Peyer's patch (tissue), 4 donors: Measurements from ENCODE around the gene TRIM41. TPM values are rescaled to one million over a fixed set of nuclear protein-coding genes. Genes with fewer than 3 reads are reported as not detected.

Experiments
- DNase-seq, 3 donors: peaks; one replicate each; pipeline ENCODE4 v3.0.0-alpha.2; 2017 to 2019
- H3K27ac ChIP-seq, 4 donors: fragments of 200-600 bp; sonication (generic); one replicate each; pipeline ENCODE4 v1.5.1; 2016 to 2019
- H3K27me3 ChIP-seq, 2 donors: fragments of 200-600 bp; sonication (generic); one replicate each; pipeline ENCODE4 v1.5.1; 2019
- H3K36me3 ChIP-seq, 3 donors: fragments of 200-600 bp; sonication (generic); one replicate each; pipeline ENCODE4 v1.5.1; 2016 to 2019
- H3K4me1 ChIP-seq, 4 donors: fragments of 200-600 bp; sonication (generic); one replicate each; pipeline ENCODE4 v1.5.1; 2016 to 2019
- H3K4me3 ChIP-seq, 4 donors: fragments of 200-600 bp; sonication (generic); 1 replicate in 3 of 4; 2 replicates in 1 of 4; pipeline ENCODE4 v1.5.1; 2016 to 2019; ENCODE audit warnings: mild to moderate bottlenecking in 1 of 4
- H3K9me3 ChIP-seq, 4 donors: fragments of 200-600 bp; sonication (generic); one replicate each; pipeline ENCODE4 v1.5.1; 2016 to 2019; ENCODE audit warnings: mild to moderate bottlenecking in 1 of 4
- CTCF ChIP-seq, 6 experiments: fragments of 450-650 bp in 4 of 6; fragments of 200-600 bp in 2 of 6; sonication (generic) in 1 of 6; IDR thresholded peaks; one replicate each; pipeline ENCODE4 v1.5.1; 2017 to 2019; ENCODE audit warnings: antibody characterized with exemption in 6 of 6, mild to moderate bottlenecking in 3 of 6, moderate library complexity in 1 of 6
- POLR2A ChIP-seq, 2 donors: fragments of 450-650 bp; IDR thresholded peaks; one replicate each; pipeline ENCODE4 v1.5.1; 2017; ENCODE audit warnings: antibody characterized with exemption in 2 of 2, mild to moderate bottlenecking in 2 of 2, moderate library complexity in 2 of 2
- total RNA-seq, 4 donors: library from RNA; depleted of rRNA; stranded (reverse); fragments of >200 nt; gene quantifications; one replicate each; pipeline ENCODE4 v1.1.0, GENCODE V29; 2016

TRIM41 gene
- total RNA-seq, 4 donors from 2014 or later = 13.7 to 31.4 (median 21.8) TPM

GRCh38 chr5:181235323-181235688 is 12.2 kb downstream of the TRIM41 start:
- H3K4me3 ChIP-seq = no peak overlapping the region
- H3K27ac ChIP-seq = no peak overlapping the region
- DNase-seq = no peak
- peaks cover 0 to 94% (median 9%) of the 10 kb centered on the region in 3 donors for H3K36me3 ChIP-seq
- H3K4me1 ChIP-seq = peaks cover 0 to 6% (median 0%) of the 10 kb centered on the region in 4 donors
- H3K27me3 ChIP-seq = no peaks in the 10 kb centered on the region
- TF ChIP-seq POLR2A (IDR thresholded peaks at IDR 0.05) (no peak), CTCF (IDR thresholded peaks at IDR 0.05) (no peak)
- H3K9me3 ChIP-seq = no peaks in the 10 kb centered on the region

GRCh38 chr5:181235689-181236366 is 12.7 kb downstream of the TRIM41 start:
- H3K27ac ChIP-seq = no peak overlapping the region

GRCh38 chr5:181236471-181236870 is 13.4 kb downstream of the TRIM41 start:
- Histone ChIP-seq H3K27me3 (no peaks in the 10 kb centered on the region), H3K27ac (no peak overlapping the region), H3K4me3 (no peak overlapping the region), H3K36me3 (peaks cover 0 to 95% (median 9%) of the 10 kb centered on the region in 3 donors), H3K4me1 (peaks cover 0 to 12% (median under 1%) of the 10 kb centered on the region in 4 donors), H3K9me3 (no peaks in the 10 kb centered on the region)
- DNase-seq = no peak
- TF ChIP-seq CTCF (IDR thresholded peaks at IDR 0.05) = no peak
- no peak for TF ChIP-seq POLR2A (IDR thresholded peaks at IDR 0.05)

More at GRCh38 chr5:181235689-181236366, 12.7 kb downstream of the TRIM41 start:
- Histone ChIP-seq H3K4me3 (no peak overlapping the region), H3K36me3 (peaks cover 0 to 95% (median 9%) of the 10 kb centered on the region in 3 donors), H3K9me3 (no peaks in the 10 kb centered on the region), H3K27me3 (no peaks in the 10 kb centered on the region), H3K4me1 (peaks cover 0 to 7% (median 0%) of the 10 kb centered on the region in 4 donors)
- TF ChIP-seq CTCF (IDR thresholded peaks at IDR 0.05) (no peak), POLR2A (IDR thresholded peaks at IDR 0.05) (no peak)
- DNase-seq = no peak

- H3K4me3 ChIP-seq = no peak overlapping the region
- DNase-seq = no peak
- peaks cover 0 to 18% (median 5%) of the 10 kb centered on the region in 4 donors for H3K4me1 ChIP-seq
- no peak overlapping the region for H3K27ac ChIP-seq
- peaks cover 0 to 99% (median 9%) of the 10 kb centered on the region in 3 donors for H3K36me3 ChIP-seq
- TF ChIP-seq CTCF (IDR thresholded peaks at IDR 0.05) = no peak
- no peak for TF ChIP-seq POLR2A (IDR thresholded peaks at IDR 0.05)
- H3K9me3 ChIP-seq = no peaks in the 10 kb centered on the region
- no peaks in the 10 kb centered on the region for H3K27me3 ChIP-seq
These were observed 14.0 kb downstream of the TRIM41 start for GRCh38 chr5:181236954-181237641.

GRCh38 chr5:181237729-181238385 is 14.8 kb downstream of the TRIM41 start:
- Histone ChIP-seq H3K36me3 (peaks cover 0 to 94% (median 9%) of the 10 kb centered on the region in 3 donors), H3K27ac (no peak overlapping the region), H3K27me3 (no peaks in the 10 kb centered on the region), H3K4me1 (peaks cover 0 to 23% (median 9%) of the 10 kb centered on the region in 4 donors), H3K9me3 (no peaks in the 10 kb centered on the region), H3K4me3 (no peak overlapping the region)
- DNase-seq = no peak
- no peak for TF ChIP-seq CTCF (IDR thresholded peaks at IDR 0.05)
- TF ChIP-seq POLR2A (IDR thresholded peaks at IDR 0.05) = no peak
